GM21717 (cell line): Measurements from ENCODE around the gene ATP10A.

Experiments
- ATAC-seq: cut with Tn5 transposase; IDR thresholded peaks from one replicate; pipeline ENCODE4 v1.9.1; 2021; ENCODE audit warnings: mild to moderate bottlenecking, moderate library complexity; ENCODE audit not compliant: unreplicated experiment

The ATP10A gene

DNA sequence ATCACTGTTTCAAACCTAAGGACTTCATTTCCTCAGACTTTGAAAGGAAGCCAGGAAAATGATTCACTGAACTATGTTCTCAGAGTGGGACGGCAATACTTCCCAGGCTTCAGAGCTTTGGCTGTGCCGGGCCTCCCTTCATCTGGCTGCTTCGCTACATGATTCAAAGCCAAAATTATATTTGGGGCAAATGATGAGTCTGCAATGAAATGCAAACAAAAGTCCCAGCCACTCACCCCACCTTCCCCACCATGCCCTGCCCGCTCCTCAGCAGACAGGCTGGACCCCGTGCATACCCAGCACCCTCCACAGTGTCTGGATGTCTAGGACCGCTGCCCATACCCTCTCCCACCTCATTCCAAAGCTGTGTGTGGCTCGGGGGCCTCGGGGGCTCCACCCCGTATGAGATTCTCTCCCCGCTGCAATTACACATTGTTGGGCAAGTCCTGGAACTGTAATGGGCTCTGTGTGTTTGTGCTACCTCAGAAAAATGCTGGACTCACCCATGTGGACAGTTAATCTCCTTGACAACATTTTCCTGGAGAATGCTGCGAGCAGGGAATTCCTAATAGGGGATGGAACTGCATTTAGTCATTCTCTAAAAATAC lies 32.2 kb downstream of the ATP10A start:
- no peak for ATAC-seq

- ATAC-seq: no peak
Observed at GRCh38 chr15:25829073-25829472, 34.1 kb downstream of the ATP10A start.

DNA sequence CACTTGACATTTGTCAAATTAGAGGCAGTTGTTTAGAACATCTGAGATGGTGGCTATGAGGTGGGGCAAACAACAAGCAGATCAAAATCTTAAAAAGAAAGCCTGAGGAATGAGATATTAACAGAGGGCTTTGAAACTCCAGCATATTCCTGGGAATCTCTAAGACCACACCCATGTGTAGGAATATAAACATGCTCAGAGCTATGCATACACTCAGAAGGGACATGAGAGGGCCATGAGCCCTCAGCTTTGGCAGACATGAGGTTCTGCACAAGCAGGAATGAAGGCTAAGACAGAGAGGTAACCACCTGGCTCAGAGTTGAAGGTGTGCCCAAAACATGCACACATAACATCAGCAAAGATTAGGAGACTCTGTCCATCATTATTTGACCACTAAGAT lies 37.9 kb downstream of the ATP10A start:
- no peak for ATAC-seq

- ATAC-seq: no peak
Observed at GRCh38 chr15:25824618-25825017, 38.5 kb downstream of the ATP10A start.

GRCh38 chr15:25812845-25813244 lies 50.3 kb downstream of the ATP10A start:
- ATAC-seq: no peak

DNA sequence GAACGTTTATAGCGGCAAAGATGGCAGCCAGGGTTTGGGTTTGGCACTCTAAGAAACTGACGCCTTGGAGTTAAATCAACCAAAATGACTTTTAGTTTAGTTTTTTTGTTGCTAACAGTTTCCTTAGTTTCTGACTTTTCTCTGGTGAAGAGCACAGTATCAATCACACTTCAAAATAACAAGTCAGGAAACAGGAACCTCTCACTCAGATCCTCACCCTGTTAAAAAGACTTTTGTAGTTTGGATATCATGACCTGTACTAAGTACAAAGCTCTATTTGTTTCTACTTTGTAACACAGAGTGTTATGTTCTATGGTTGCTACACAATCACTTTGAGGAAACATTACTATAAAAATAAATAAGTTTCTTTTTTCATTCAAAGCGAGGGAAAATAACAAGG lies 51.1 kb downstream of the ATP10A start:
- no peak for ATAC-seq

DNA sequence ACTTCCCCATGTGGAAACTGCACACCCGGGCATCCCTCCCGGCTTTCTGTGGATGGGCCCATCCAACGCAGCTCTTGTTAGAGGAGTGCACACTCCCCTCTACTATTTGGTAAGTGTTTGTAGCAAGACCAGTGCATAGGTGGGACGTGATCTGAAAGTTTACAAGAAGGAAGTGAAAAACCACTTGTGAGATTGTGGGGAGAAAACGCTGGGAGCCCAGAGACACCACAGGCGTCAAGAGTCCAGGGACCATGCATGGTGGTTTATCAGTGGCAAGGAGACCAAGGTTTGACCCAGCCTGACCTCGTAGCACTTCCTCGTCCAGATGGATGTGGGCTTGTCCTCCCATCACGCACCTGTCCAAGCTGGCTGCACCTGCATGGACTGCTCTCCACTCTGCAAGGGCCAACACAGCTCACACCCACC lies 51.6 kb downstream of the ATP10A start:
- no peak for ATAC-seq

GRCh38 chr15:25810631-25811091 lies 52.5 kb downstream of the ATP10A start:
- ATAC-seq: no peak

GRCh38 chr15:25810154-25810553 lies 53.0 kb downstream of the ATP10A start:
- ATAC-seq: no peak

- ATAC-seq: no peak
Observed at GRCh38 chr15:25807063-25807462, 56.1 kb downstream of the ATP10A start.

DNA sequence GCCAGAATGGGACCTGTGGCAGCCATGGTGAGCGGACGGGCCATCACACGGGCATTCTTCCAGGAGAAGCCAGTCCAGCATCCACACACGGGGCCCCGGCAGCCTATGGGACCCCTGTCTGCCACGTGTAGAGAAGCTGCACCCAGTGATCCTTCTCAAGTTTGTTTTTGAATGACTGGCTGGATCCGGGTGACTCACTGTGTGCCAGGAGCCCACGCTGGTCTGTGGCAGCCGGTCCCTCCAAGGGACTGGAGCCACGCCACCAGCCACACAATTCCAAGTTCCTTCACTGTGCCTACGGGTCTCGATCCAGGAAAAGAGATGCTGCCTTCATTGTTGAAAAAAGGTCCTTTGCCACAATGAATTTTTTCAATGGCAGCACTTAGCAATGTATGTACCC lies 58.1 kb downstream of the ATP10A start:
- no peak for ATAC-seq

DNA sequence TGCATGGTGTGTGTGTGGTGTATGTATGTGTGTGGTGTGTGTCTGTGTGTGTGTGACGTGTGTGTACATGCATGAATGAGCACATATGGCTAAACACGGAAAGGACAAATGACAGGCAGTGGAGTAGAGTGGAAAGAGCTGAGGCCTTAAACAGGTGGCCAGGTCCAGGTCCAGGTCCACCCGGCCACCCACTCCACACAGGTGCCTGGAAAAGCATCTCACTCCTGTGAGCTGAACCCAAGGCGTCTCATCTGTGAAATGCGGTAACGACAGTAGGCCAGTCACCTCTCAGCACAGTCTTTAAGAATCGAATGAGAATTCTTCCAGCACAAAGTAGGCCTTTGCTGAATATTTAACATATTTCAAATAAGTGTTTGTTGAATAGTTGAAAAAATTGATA lies 58.7 kb downstream of the ATP10A start:
- no peak for ATAC-seq

GRCh38 chr15:25803541-25803940 lies 59.6 kb downstream of the ATP10A start:
- ATAC-seq: no peak

GRCh38 chr15:25803036-25803435 lies 60.1 kb downstream of the ATP10A start:
- ATAC-seq: no peak

GRCh38 chr15:25802285-25802830 lies 60.8 kb downstream of the ATP10A start:
- no peak for ATAC-seq

DNA sequence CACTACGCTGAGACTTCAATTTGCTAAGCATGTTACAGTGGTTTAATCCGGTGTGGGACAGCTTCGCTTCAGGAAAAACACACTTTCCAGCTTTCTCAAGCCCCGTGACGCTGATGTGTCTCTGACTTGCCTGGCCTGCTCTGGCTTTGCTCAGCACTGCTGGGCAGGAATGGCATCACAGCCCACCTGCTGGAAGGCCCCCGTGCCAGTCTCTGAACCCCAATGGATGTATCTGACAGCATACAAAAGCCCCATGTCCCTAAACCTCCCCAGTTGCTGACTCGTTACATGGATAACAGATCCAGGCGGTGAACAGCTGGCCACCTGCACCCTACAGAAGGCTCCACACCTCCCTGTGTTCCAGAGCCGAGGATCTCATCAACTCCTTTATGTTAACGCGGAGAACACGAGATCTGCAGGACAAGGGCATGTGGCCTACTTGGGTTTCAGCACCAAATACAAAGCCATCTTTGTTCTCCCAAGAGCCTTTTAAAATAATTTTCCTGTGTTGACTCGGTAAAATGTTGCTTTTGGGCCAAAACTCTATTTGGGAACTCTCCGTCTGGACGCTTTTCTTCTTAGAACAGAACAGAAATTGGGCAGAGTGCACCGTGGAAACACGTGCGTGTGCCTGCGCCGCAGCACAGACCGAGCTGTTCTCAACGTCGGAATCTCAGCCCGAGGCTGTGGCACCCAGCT lies 61.4 kb downstream of the ATP10A start:
- ATAC-seq: no peak

DNA sequence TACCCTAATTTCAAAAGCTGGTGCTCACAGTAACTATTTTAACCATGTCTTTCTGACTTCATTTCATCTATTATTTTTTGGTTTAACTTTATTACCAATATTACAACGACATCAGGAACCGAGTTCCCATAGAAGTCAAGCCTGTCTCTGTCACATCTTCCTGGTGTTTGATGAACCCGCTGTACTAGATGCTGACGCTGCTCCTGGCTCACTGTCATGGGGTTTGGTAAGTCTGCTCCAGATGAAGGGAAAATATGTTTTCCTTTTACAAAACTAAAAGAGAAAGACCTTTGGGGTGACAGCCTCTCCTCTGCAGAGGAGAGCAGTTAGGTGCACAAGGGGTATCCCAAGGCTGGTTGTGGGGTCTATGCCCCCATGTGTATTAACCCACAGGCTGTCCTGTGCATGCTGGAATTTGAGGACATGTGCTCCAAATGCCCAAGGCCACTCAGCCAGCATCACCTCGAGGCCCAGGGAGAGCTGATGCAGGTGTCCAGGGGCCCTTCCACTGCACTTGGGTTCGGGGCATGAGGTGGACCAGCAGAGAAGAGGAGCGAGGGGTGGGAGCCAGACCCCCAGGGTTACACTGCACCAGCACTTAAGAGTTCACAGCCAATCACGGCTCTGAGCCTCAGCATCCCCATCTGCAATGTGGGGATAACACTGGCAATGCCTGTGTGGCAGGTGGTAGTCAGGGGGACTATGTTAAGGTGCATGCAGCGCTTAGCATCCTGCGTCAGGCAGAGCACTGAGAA lies 62.2 kb downstream of the ATP10A start:
- ATAC-seq: no peak

GRCh38 chr15:25799906-25800700 lies 63.0 kb downstream of the ATP10A start:
- no peak for ATAC-seq

DNA sequence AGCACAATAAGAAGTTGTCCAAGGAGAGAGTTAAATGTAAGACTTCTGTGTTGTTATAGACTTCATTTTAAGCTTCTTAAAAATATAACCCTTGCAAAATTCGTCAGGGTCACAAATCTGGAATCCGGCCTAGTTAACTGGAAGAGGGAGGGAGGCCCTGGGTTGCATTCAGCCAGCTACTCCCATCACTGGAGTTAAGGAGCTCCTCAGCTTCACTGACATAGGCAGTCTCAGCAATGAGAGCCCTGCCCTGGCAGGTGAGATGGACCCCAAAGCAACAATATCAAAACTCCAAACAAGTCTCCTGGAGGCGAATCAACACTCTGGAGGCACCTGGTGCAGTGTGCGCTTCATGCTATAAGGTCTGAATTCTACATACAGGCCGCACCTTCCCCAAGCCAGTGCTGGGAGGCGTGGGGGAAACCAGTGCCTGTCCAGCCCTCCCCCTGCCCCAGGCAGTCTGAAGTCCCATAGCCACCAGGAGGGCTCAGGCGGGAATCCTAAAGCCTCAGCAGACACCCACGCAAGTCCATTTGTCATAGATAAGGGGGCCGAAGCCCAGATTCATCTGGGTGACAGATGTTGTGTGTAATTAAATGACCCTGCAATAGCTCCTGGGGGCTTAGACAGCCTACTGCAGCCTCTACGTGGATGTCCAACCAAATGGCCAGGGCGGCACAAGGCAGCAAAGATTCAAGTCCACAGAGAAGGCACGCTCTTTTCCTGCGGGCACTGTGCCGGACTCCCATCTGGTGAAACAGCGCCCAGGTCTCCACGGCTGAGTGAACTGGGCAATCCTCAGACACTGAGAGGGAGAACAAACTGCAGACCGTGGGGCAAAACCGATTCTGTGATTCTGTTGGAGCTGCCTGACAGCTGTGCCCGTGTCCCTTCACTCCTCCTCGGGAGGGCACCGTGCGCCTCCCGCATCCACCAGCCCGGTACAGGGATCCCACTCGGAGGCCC lies 64.9 kb downstream of the ATP10A start:
- no peak for ATAC-seq

DNA sequence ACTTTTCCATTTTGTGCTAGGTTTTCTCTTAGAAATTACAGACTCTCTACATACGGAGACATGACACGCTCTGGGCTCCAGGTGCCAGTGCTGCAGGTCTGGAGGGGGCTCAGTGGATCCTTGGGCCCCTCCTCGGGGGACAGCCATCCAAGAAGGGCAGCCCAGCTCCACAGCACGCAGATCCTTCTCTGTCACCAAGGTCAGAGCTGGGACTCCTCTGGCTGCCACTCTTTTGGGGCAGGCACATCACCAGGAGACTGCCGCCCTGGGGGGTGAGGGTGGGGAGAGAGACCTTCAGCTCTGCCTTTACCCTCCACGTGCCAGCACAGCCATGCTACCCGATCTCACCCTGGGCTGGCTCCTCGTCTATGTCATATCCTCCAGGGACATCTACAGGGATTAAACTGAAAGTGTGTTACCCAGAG lies 65.6 kb downstream of the ATP10A start:
- ATAC-seq: no peak
